GM18526 (cell line): ENCODE measurements around the gene NOTCH1.

ENCODE experiments used
- POLR2A ChIP-seq: IDR thresholded peaks from 3 replicates; pipeline ENCODE4 v1.6.1; 2011; ENCODE audit not compliant: insufficient read length; ENCODE audit errors: extremely low read depth

Gene NOTCH1

GRCh38 chr9:136554870-136555269, 9.0 kb upstream of the NOTCH1 start:
- TF ChIP-seq POLR2A: no peak

- TF ChIP-seq POLR2A: no peak
These were observed 7.7 kb upstream of the NOTCH1 start for GRCh38 chr9:136553581-136553980.

- no peak for TF ChIP-seq POLR2A
These were observed 6.4 kb upstream of the NOTCH1 start for GRCh38 chr9:136552117-136552703.

- TF ChIP-seq POLR2A: no peak
These were observed 5.7 kb upstream of the NOTCH1 start for GRCh38 chr9:136551401-136552116.

GRCh38 chr9:136550439-136551289, 4.8 kb upstream of the NOTCH1 start:
- TF ChIP-seq POLR2A: no peak

GRCh38 chr9:136549010-136549980, 3.4 kb upstream of the NOTCH1 start:
- TF ChIP-seq POLR2A: no peak

GRCh38 chr9:136547508-136548215, 1.8 kb upstream of the NOTCH1 start:
- no peak for TF ChIP-seq POLR2A

- TF ChIP-seq POLR2A: no peak
These were observed 1.1 kb upstream of the NOTCH1 start for GRCh38 chr9:136546697-136547501.

GRCh38 chr9:136545692-136545964, 220 bp downstream of the NOTCH1 start:
- no peak for TF ChIP-seq POLR2A

- no peak for TF ChIP-seq POLR2A
These were observed 720 bp downstream of the NOTCH1 start for GRCh38 chr9:136544964-136545691.

GRCh38 chr9:136544548-136544963, 1.3 kb downstream of the NOTCH1 start:
- TF ChIP-seq POLR2A: no peak

- TF ChIP-seq POLR2A: no peak
These were observed 1.9 kb downstream of the NOTCH1 start for GRCh38 chr9:136543830-136544547.

- no peak for TF ChIP-seq POLR2A
These were observed 2.6 kb downstream of the NOTCH1 start for GRCh38 chr9:136543280-136543679.
